ENCODE results near the gene CHAF1A.

GRCh38 chr19:4456476-4456842, 54.0 kb downstream of the CHAF1A start:
- TF ChIP-seq POLR2AphosphoS5 (IDR thresholded peaks at IDR 0.05; ENCODE audit: borderline replicate concordance, low read depth, low read length) (no peak), EZH2 (IDR thresholded peaks at IDR 0.05) (no peak)
